ENCODE measurements around the gene UBE2V1.
"Not testable (repeated sequence)": the region's sequence is repeated elsewhere in the genome, so short reads cannot be mapped to it uniquely, and the experiment has no call there.

UBE2V1 gene

DNA sequence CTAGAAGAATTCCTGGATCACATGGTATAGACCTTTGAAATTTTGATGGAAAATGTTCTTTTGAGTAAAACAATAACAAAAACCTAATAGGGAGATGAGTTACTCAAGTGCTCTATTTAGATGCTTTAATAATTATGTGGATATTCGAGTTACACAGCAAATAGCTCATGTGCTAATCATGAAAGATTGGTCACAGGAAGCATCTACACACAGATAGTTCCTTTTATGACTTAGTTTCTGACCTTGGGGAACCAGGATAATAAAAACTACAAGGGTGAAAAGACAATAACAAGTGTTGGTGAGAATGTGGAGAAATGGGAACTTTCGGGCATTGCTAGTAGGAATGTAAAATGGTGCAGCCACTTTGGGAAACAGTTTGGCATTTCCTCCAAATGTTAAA, 19.7 kb downstream of the UBE2V1 start:
- DNase-seq: no peak

DNA sequence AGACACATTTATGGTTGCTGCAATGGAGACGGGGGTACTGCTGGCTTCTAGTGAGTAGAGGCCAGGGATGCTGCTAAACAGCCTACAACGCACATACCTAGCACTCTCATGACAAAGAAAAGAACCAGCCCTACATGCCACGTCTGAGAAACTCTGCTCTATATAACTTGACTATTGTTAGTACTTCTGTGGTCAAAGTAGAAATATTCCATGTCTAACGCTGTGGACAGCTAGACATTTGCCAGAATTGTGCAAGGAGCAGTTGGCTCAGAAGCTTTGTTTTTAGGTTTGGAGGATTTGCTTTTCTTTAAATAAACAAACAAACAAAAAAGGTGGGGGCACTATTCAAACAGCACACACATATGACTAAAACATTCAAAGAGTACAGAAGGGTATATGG, 20.5 kb downstream of the UBE2V1 start:
- DNase-seq: no peak

DNA sequence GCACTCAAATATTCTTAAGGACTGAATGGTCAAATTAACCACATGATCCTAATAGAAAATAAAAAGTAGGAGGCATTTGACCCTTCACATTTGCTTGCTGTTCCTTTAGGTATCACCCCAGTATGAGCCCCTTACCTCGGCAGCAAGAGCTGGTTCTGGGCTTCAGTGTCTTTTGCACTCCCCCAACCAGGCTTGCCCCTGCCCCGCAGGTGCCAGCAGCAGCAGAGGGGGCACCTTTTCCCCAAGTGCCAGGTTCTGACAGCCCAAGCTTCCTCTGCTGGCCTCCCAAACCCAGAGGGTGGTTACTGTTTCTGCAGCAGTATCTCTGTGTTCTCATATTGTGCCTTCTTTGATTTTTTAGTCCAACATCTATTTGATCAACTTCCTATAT, 23.2 kb downstream of the UBE2V1 start:
- DNase-seq: no peak

DNA sequence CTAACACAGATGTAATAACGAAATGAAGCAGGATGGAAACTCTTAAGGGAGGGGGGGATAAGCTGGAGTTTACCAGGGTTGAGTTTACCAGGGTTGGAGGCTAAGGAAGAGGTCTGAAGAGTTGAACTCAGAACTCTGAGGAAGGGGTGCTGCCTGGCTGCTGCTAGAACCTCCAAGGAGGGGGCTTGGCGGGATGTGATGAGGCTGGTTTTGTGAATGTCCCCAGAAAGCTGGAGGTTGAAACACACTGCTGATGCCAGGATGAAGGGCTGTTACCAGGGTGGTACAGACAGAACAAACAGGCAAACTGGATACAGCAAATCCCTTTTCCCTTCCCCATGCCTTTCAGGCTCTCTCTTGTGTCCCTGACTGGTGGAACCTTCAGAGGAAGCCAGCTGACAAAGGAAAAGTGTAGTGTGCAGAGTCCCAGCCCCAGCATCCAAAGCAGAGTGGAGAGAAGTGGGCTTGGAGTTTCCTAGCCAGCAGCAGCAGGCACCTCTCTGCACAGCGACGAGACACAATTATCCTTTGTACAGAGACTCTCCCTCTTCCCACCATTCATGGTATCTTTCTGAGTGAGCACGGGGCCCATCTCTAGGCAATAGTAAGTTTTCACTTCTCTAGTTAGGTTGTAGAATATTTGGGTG, 23.7 kb downstream of the UBE2V1 start:
- no peak for DNase-seq

DNA sequence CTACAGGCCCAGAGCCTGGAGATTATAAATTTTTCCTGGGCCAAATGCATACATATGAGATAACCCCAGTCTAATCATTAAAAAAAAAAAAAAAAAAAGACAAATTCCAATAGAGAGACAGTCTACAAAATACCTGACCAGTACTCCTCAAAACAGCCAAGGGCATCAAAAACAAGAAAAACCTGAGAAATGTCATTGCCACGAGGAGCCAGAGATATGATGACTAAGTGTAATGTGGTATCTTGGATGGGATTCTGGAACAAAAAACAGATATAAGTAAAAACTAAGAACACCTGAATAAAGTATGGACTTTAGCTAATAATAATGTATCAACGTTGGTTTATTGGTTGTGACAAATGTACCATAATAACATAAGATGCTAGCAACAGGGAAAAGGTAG, 24.9 kb downstream of the UBE2V1 start:
- DNase-seq: no peak

DNA sequence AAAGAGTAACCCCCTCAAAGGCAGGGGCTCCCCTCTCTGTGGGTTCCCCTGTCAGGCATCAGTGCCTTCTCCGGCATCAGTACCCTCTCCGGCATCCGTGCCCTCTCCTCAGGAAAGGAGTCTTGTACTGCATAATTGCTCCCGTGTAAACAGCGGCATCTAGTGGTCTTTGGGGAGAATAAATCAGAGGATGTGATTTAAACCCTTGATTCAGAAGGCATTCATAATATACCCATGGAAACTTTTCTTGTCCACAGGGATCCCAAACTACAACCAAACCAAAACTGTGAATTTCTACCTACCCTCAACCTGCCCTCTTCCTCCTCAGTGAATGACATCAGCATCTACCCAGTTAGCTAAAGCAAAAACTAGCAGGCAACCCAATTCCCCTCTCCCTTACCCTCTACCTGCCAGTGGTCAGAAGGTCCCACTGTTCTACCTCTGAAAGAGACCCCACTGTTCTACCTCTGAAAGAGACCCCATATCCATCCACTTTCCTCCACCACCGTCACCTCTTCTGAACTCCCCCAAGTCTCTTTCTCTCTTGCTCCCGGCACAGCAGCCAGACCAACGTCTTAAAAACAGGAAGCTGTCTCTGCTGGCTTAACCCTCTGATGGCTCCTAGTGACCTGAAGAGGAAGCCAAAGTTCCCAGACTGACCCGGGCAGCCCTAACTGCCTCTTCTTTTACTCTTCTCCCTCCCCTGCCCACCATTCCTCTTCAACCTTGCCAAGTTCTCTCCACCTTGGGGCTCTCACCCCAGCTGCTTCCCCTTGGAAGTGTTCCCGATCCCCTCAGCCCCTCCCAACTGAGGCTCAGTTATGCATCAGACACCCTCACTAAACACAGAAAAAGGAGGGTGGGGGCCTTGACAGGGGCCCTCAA, 27.2 kb downstream of the UBE2V1 start:
- peak; percentile 53 to 58 for DNase-seq

DNA sequence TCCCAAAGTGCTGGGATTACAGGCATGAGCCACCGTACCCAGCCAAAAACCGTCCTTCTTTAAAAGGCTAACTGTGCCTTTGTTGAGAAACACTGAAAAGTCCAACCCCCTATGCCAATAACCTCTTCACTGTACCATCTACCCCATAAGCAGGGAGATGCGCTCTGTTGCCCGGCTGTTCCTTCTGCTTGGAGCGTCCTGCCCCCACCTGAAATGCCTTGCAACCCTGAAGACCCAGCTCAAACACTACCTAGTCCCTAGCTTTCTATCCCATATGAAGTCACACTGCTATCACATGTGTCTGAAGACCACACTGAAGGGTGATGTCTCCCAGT, 27.8 kb downstream of the UBE2V1 start:
- DNase-seq: no peak

DNA sequence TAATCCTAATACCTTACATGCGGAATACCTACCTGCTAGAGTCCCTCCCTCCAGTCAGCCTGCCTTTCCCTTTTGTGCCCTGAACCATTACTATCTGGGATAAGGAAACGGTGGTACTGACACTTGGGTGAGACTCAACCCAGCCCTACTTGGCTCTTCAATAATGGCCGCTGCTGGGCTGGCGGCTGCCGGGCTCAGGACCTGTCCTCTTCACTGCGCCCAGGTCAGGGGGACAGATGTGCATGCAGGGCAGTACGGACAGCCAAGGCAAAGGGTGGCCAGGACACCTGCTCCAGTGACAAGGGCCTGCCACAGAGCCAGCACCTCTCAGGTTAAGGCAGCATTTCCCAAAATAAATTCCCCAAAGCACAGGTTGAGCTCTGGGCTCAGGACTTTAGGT, 29.9 kb downstream of the UBE2V1 start:
- no peak for DNase-seq

DNA sequence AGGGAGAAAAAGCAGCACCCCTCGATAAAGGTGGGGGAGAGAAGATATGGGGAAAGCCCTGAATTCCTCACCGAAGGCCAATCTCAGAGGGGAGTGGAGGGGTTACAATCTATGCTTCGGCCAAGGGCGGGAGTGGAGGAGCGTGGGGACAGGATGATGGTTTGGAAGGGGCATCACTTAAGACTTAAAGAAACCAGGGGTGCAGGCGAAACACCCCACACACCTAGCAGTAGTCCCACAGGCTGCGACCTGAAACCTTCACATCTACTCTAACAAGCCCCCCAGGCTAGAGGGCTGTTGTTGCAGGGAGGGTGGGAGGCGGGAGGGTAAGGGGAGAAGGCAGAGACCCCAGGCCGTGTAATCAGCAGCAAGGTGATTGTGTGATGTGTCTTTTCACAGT, 30.9 kb downstream of the UBE2V1 start:
- DNase-seq: not testable (repeated sequence)

DNA sequence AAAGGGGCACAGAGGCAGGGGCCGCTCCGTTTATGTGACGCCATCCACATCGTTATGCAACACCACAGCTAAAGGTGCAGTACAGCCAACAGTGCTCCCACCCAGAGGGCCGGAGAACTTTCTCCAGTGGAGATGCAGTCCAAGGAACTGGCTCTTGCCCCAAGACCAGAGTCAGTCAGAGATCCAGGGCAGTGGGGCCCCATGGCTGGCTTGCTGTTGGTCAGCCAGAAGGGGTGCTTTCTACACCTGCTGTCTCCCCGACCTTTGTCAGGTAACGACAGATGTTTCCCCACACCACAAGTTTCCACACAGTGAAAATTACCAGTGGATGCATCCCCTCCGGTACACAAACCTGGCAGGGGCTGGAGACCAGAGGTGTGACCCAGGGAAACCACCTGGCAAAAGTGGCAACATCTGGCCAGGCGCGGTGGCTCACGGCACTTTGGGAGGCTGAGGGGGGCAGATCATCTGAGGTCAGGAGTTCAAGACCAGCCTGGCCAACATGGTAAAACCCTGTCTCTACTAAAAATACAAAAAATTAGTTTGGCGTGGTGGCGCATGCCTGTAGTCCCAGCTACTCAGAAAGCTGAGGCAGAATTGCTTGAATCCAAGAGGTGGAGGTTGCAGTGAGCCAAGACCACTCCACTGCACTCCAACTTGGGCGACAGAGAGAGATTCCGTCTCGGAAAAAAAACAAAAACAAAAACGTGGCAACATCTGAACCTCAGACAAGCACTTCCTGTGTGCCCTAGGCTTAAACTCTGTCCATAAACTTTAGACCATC, 34.9 kb downstream of the UBE2V1 start:
- no peak for DNase-seq

DNA sequence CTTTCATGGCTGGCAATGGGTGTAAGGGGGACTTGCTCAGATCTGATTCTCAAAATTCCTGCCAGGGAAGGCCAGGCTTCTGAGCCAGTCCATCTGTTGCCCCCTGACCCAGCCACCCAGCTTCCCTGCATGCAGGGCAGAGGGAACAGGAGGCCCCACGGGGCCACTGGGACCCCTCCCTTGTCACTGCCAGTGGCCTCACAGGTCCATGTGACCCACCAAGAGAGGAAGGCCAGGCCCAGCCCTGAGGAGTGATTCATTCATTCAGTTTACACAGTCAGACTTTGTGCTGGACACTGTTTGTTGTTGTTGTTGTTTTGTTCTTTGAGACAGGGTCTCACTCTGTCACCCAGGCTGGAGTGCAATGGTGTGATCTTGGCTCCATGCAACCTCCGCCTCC, 39.5 kb downstream of the UBE2V1 start:
- no peak for DNase-seq

DNA sequence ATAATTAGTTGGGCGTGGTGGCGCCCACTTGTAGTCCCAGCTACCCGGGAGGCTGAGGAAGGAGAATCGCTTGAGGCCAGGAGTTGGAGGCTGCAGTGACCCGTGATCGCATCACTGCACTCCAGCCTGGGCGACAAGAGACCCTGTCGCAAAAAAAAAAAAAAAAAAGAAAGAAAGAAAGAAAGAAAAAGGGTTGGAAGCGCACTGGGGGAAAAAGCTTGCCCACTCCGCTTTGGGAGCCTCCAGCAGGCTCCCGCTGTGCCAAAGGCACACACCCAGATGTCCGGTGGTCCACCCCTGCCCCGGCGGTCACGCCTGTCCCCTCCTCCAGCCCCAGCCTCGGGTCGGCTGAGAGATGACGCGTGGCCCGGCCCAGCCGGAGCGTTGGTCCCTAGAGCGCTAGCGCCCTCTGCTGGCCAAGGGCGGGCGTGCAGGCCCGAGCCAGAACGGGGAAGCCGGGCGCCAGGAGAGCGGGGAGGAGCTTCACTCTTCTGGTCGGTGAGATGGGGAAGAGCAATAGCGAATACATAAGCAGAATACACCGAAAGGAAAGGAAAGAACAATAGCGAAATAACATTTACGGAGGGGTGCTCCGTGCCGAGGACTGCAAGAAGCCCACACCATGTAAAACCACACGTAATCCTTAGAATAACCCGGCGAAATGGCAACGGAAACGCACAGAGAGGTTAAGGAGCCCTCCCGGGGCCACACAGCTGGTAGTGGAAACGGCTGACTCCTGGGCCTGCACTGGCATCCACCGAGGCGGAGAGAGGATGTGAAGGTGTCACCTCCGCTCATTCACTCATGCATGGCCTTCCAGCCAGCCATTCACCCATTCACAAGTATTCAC, 41.7 kb downstream of the UBE2V1 start:
- peak; percentile 88 for DNase-seq

DNA sequence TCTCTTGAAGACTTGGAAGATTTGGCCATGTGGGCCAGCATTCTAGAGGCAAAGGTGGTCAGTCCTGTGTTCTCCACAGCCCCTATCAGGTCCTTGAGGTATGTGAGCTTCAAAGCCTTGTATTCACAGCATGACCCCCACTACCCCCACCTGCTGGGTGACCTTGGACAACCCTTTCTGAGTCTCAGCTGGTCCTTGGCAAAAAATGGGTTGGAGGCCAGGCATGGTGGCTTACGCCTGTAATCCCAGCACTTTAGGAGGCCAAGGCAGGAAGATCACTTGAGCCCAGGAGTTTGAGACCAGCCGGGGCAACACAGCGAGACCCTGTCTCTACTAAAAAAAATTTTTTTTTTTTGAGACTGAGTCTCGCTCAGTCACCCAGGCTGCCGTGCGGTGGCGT, 42.6 kb downstream of the UBE2V1 start:
- no peak for DNase-seq

DNA sequence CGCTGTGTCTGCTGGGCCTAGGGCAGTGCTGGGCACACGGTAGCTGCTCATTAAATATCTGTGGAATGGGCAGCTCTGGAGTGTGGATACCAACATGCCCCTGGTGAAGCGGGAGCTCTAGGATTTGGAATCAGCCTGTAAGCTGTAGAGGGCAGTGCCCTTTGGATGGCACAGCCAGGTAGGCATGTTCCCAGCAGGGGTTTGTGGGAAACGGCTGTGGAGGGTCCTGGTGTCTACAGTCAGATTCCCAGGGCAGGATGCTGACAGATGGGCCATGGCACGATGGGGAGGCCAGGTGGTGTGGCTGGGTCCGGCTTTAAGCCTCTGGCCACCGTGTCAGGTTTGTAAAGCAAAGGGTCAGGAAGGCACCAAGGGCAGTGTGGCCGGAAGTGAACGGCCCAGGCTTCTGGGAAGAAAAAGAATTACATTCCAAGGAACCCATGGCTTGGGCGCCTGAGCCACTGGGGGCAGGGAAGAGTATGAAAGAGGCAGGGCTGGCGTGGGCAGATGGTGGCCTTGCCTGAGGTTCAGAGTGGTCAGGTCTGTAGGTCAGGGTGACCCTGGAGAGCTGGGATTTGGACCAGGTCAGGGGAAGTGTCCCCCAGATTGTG, 44.8 kb downstream of the UBE2V1 start:
- no peak for DNase-seq

DNA sequence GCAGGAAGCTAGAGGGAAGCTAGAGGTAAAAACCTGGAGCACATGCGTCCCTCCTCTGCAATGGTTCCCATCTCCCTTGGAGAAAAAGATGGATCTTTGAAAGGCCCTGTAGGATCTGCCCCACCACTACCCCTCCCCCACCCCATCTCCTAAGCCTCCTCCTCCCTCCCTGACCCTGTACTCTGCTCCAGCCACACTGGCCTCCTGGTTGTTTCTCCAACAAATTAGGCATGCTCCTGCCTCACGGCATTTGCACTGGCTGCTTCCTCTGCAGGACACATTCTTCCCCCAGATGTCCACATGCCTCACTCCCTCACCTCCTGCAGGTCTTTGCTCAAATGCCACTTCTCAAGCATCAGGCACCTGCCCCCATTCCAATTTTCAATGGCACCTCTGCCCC, 45.5 kb downstream of the UBE2V1 start:
- no peak for DNase-seq

DNA sequence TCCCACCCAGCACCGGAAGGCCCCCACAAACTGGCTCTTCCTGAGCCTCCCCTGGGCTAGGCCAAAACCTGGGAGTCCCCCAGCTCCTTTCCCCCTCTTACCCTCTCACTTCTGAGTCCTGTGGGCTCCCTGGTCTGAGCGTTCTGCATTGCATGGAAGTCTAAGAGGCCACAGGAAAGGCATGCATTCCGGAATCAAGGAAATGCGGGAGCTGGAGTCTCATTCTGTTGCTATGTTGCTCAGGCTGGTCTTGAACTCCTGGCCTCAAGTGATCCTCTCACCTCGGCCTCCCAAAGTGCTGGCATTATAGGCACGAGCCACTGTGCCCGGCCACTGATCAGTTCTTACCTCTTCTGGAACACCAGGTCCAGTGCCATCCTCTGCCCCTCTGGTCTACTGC, 45.9 kb downstream of the UBE2V1 start:
- no peak for DNase-seq

DNA sequence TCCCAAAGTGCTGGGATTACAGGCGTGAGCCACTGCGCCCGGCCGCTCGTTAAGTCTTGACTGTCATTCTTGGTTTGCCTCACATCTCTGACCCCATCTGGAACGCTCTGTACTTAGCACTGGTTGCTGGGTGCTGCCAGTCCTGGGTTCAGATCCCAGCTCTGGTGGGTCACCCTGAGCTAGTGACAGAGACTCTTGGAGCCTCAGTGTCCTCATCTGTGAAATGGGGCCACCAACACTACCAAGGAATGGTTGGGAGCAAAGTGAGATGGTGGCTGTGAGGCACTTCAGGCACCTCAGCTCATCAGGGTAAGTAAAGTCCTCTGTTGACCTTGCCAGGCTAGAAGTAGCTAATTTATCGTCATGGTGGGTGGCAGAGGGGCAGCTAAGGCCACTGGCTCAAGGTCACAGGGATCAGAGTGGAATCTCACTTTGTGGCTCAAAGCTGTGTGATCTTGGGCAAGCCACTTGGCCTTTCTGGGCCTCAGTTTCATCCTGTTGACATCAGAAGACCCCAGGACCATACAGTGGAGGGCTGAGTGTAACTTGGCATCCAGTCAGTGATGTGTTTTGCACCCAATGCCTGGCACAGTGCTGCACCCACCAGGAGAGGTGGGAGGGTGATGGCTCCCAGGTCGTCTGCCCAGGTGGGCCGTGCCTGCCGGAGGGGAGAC, 46.7 kb downstream of the UBE2V1 start:
- no peak for DNase-seq

DNA sequence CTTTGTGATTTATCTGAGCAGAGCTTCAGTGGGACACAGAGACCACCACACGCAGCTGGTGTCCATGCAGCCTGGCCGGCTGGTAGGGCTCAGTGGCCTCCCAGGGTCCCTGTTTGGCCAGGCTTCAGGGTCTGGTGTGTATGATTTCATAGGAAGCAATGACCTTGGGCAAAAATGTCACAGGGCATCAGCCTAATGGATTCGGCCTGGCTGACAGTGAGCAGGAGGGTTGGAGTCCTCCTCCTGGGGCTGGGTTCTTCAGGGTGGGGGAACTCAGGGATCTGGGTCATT, 47.7 kb downstream of the UBE2V1 start:
- DNase-seq: no peak

DNA sequence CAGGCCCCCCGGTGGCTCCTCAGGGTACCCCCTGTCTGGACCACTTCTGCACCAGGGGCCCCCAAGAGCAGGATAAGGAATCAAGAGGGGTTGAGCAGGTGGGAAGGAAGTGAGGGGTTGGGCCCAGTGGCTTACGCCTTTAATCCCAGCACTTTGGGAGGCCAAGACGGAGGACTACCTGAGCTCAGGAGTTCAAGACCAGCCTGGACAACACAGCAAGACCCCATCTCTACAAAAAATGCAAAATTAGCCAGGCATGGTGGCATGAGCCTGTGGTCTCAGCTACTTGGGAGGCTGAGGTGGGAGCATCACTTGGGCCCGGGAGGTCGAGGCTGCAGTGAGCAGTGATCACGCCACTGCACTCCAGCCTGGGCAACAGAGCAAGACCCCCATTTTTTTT, 49.2 kb downstream of the UBE2V1 start:
- DNase-seq: not testable (repeated sequence)

DNA sequence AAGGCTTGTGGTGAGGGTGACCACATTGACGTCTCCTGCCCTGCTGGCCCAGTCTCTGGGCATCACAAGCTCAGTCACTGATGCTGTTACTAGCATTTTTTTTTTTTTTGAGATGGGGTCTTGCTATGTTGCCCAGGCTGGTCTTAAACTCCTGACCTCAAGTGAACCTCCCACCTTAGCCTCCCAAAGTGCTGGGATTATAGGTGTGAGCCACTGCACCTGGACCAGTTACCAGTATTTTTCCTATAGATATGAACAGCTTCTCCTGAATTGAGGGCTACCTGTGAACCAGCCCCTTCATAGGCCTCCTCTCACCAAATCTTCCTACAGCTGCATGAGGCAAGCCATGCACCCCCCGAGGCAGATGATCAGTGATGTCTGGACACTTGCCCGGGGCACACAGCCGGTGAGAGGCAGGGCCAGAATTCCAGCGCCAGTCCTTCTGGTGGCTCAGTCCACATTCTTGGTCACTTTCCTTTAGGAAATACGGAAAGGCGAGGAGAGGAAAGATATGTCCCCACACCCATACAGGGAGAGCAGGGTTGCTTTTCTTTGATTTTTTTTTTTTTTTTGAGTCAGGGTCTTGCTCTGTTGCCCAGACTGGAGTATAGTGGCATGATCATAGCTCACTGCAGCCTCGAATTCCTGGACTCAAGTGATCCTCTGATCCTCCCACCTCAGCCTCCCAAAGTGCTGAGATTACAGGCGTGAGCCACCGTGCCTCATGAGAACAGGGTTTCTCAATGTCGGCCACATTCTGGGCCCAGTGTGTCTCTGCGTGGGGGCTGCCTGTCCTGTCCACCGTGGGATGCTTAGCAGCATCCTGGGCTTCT, 50.7 kb downstream of the UBE2V1 start:
- no peak for DNase-seq
